Activated CD8-positive, alpha-beta memory T cell treated with anti-CD3 and anti-CD28 coated beads, Interleukin-2, amount 50 U/mL, for 24 hours (primary cell): ENCODE results near the gene ZNF587.
"Not testable (repeated sequence)": the region's sequence is repeated elsewhere in the genome, so short reads cannot be mapped to it uniquely, and the experiment has no call there.

Experiments
- DNase-seq: peaks from one replicate; pipeline ENCODE4 v3.0.0-alpha.2; 2020; ENCODE audit errors: extremely low read depth

Gene ZNF587

GRCh38 chr19:57821501-57821900 lies 28.2 kb upstream of the ZNF587 start:
- not testable (repeated sequence) for DNase-seq

DNA sequence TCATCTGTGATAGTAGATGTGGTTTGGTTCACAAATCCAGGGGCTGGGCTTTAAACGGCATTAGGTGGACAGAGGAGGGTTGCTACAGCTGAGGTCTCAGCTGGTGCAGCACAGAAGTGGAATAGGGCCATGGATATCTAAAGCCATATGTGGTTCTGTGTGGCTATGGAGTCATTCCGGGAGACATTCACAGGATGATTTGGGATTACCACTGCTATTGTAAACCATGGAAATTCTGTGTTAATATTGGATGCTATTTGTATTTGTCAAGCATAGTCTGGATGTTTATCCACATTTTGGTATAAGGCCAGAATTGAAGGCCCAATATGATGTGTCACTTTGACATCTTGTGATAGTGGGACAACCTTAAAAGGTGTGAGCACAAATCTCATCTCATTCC lies 26.5 kb upstream of the ZNF587 start:
- not testable (repeated sequence) for DNase-seq

GRCh38 chr19:57823608-57824007 lies 26.1 kb upstream of the ZNF587 start:
- DNase-seq: not testable (repeated sequence)

DNA sequence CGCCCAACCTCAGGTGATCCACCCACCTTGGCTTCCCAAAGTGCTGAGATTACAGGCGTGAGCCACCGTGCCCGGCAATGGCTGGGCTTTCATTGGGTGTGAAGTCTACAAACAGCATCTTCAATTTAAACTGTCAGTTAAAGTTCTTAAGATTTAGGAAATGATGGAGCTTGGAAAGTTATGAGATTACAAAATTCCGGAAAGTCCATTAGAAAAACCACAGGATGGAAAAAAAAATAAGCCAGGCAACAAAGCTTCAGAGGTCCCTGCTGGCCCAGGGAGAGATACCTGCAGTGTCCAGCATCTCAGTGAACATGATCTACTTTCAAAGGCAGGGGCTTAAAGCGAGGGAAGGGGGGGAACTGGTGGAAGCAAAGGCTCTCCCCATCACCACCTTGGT lies 24.1 kb upstream of the ZNF587 start:
- no peak for DNase-seq

DNA sequence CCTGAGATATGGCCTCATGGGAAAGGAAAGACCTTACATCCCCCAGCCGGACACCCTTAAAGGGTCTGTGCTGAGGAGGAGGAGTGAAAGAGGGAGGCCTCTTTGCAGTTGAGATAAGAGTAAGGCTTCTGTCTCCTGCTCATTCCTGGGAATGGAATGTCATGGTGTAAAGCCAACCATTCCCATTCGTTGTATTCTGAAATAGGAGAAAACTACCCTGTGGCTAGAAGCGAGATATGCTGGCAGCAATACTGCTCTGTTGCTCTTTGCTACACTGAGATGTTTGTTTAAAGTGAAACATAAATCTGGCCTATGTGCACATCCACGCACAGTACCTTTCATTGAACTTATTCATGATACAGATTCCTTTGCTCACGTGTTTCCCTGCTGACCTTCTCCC lies 20.3 kb upstream of the ZNF587 start:
- DNase-seq: no peak

GRCh38 chr19:57830071-57830602 lies 19.5 kb upstream of the ZNF587 start, which contains the start of gene ZNF587B:
TSS of gene ZNF587B (plus strand) at chr19:57830299. CDS start at chr19:57830529, 230 bp downstream.
- no peak for DNase-seq

DNA sequence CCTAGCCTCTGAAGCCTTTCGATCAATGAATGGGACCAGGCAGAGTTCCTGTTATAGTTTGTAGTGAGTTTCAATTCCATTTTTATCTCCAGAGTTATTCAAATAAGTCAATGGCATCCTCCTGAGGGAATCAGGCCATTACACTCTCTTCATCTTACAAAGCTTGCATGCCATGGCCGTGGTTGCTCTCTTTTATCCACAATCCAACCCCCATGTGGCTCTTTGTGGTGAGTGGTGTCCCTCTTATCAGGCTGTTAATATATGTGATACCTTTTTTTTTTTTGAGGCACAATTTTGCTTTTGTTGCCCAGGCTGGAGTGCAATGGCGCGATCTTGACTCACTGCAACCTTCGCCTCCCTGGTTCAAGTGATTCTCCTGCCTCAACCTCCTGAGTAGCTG lies 12.7 kb upstream of the ZNF587 start:
- not testable (repeated sequence) for DNase-seq

DNA sequence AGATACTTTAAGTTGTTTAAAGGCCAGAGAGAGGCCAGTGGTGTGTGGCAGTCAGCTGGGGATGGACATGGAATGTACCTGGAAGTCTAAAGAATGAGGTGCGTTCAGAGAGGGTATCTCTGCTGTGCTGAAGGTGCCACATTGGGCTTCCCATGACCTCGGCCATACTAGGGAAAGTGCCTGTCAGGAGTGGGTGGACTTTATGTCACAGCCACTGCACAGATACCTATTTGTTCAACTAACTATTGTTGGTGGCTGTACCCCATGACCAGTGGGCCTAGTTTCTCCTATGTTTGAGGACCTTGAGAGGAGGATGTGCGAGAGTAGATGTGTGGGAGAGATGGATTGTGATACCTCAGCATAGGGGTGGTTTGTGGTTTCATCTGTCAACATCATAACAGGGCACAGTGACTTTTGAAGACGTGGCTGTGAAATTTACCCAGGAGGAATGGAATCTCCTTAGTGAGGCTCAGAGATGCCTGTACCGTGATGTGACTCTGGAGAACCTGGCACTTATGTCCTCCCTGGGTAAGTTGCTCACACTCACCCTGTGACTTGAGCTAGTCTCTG lies 11.0 kb upstream of the ZNF587 start:
- DNase-seq: not testable (repeated sequence)

- no peak for DNase-seq
These were observed 8.4 kb upstream of the ZNF587 start for GRCh38 chr19:57841122-57841763.

- not testable (repeated sequence) for DNase-seq
These were observed 2.5 kb upstream of the ZNF587 start for GRCh38 chr19:57847164-57847563.

- DNase-seq: not testable (repeated sequence)
These were observed 445 bp upstream of the ZNF587 start for GRCh38 chr19:57849162-57849665.

DNA sequence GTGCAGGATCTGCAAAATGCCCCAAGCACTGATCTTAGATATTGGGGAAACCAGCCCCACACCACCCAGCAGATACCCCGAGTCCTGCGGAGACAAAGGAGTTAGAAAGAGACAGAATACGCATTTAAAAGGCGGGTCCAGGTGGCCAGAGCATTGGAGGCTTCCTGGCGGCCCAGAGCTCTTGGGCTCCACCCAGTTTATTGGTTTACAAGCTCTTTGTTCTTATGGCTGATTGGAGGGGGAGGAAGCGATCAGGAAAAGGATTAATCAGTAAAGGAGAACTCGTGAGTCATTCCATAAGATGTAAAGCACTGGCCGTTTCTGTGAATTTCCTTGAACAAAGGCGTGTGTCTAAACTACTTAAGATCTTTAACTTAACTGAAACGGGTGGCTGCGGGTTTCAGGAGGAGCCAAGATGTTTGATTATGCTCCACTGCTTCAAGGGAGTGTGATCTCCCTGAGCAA lies 926 bp downstream of the ZNF587 start:
- DNase-seq: no peak

GRCh38 chr19:57851812-57852603 lies 2.3 kb downstream of the ZNF587 start:
- DNase-seq: not testable (repeated sequence)

DNA sequence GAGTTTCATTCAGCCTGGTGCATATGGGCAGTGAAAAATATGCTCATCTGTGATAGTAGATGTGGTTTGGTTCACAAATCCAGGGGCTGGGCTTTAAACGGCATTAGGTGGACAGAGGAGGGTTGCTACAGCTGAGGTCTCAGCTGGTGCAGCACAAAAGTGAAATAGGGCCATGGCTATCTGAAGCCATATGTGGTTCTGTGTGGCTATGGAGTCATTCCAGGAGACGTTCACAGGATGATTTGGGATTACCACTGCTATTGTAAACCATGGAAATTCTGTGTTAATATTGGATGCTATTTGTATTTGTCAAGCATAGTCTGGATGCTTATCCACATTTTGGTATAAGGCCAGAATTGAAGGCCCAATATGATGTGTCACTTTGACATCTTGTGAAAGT lies 4.5 kb downstream of the ZNF587 start:
- not testable (repeated sequence) for DNase-seq

GRCh38 chr19:57862351-57862750 lies 12.7 kb downstream of the ZNF587 start:
- DNase-seq: not testable (repeated sequence)

DNA sequence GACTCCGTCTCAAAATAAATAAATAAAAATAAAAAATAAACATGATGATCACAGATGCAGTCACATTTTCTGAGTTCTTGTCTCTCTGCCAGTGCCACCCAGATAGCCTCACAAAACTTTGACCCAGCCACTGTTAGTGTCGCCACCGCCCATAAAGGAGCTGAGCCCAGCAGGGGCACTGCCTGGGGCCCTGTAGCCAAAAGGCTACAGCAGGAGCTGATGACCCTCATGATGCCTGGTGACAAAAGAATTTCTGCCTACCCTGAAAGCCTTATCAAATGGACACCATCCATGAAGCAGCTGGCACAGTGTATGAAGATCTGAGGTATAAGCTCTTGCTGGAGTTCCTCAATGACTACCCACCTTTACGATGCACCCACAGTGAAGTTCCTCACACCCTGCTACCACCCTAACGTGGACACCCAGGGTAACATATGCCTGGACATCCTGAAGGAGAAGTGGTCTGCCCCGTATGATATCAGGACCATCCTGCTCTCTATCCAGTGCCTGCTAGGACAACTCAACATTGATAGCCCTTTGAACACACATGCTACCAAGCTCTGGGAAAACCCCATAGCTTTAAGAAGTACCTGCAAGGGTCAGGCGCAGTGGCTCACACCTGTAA lies 18.3 kb downstream of the ZNF587 start:
- no peak for DNase-seq

DNA sequence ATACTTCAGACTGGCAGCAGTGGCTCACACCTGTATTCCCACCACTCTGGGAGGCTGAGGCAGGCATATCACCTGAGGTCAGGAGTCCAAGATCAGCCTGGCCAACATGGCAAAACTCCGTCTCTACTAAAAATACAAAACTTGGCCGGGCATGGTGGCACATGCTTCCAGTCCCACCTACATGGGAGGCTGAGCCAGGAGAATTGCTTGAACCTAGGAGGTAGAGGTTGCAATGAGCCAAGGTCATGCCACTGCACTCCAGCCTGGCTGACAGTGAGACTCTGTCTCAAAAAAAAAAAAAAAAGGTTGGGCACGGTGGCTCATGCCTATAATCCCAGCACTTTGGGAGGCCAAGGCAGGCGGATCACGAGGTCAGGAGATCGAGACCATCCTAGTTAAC lies 20.0 kb downstream of the ZNF587 start:
- not testable (repeated sequence) for DNase-seq

- DNase-seq: no peak
These were observed 20.6 kb downstream of the ZNF587 start for GRCh38 chr19:57870225-57870624.

- no peak for DNase-seq
These were observed 22.8 kb downstream of the ZNF587 start for GRCh38 chr19:57872450-57872849.

DNA sequence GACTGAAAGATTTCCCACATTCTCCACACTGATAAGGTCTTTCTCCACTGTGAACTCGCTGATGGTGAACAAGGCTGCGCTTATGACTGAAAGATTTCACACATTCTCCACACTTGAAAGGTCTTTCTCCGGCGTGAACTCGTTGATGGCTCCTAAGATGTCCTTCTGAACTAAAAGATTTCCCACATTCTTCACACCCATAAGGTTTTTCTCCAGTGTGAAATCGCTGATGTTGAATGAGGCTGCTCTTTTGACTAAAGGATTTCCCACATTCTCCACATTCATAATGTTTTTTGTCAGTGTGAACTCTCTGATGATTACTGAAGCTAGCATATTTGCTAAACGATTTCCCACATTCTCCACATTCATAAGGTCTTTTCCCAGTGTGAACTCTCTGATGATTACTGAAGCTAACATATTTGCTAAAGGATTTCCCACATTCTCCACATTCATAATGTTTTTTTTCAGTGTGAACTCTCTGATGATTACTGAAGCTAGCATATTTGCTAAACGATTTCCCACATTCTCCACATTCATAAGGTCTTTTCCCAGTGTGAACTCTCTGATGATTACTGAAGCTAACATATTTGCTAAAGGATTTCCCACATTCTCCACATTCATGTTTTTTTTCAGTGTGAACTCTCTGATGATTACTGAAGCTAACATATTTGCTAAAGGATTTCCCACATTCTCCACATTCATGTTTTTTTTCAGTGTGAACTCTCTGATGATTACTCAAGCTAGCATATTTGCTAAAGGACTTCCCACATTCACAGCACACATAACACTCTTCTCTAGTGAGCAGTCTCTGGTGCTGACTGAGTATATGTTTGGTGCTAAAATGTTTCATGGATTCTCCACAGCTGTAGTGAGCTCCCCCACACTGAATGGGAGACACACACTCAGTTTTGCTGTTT lies 24.5 kb downstream of the ZNF587 start:
- DNase-seq: not testable (repeated sequence)

DNA sequence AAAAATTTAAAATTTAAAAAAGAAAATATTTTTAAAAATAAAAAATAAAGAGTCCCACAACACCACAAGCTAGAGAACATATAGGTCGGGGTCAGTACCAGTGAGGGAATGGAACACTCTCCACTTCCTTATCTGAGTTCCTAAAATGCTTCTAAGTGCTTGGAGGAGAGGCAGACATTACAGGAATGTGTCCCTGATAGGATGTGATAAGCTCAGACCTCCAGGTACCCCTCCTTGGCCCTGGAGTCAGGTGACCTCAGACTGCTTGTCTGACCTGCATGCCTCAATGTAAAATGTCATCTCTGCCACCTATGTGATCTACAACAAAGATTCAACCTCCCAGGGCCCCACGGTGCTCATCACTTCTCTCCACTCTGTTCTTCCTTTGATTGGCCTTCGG lies 36.4 kb downstream of the ZNF587 start:
- no peak for DNase-seq
